CD14-positive monocyte (primary cell): Measurements from ENCODE around the gene CPEB3. TPM values are rescaled to one million over a fixed set of nuclear protein-coding genes. Genes with fewer than 3 reads are reported as not detected.
A peak's percentile ranks its signal among the peaks of the same experiment; 100 is the strongest.

Source experiments
- DNase-seq, 3 donors: peaks; one replicate each; pipeline ENCODE4 v3.0.0-alpha.2; 2011 to 2022
- H2AFZ ChIP-seq: 2 replicates; pipeline ENCODE4 v1.6.0; 2012; ENCODE audit warnings: mild to moderate bottlenecking, low read depth, low read length, inconsistent platforms; ENCODE audit not compliant: insufficient read depth, poor library complexity, severe bottlenecking
- H3K27ac ChIP-seq, 2 donors: 1 replicate in 1 of 2; 2 replicates in 1 of 2; pipeline ENCODE4 v1.5.1; 2012 to 2013; ENCODE audit warnings: low read length in 2 of 2, control low read depth in 1 of 2, inconsistent platforms in 1 of 2, low read depth in 1 of 2, mild to moderate bottlenecking in 1 of 2
- H3K27me3 ChIP-seq, 2 donors: one replicate each; pipeline versions ENCODE4 v1.6.0 to v1.6.1; 2011 to 2013; ENCODE audit warnings: low read length in 2 of 2; ENCODE audit not compliant: control insufficient read depth in 2 of 2, insufficient read depth in 2 of 2
- H3K36me3 ChIP-seq, 2 donors: replicated peaks in 1 of 2; 1 replicate in 1 of 2; 2 replicates in 1 of 2; pipeline versions ENCODE4 v1.5.1 to v1.6.1; 2012 to 2013; ENCODE audit warnings: low read length in 2 of 2, control low read depth in 1 of 2, inconsistent platforms in 1 of 2, mild to moderate bottlenecking in 1 of 2; ENCODE audit not compliant: insufficient read depth in 2 of 2, control insufficient read depth in 1 of 2
- H3K4me1 ChIP-seq, 2 donors: 1 replicate in 1 of 2; 2 replicates in 1 of 2; pipeline versions ENCODE4 v1.5.1 to v1.6.1; 2012 to 2013; ENCODE audit warnings: low read length in 2 of 2, control low read depth in 1 of 2, inconsistent platforms in 1 of 2, mild to moderate bottlenecking in 1 of 2, moderate library complexity in 1 of 2; ENCODE audit not compliant: insufficient read depth in 2 of 2, control insufficient read depth in 1 of 2
- H3K4me2 ChIP-seq: replicated peaks from 2 replicates; pipeline ENCODE3; 2012; ENCODE audit warnings: low read length, moderate library complexity, mild to moderate bottlenecking; ENCODE audit not compliant: poor library complexity, severe bottlenecking; ENCODE audit errors: extremely low read depth
- H3K4me3 ChIP-seq, 3 experiments: fragments of 200-600 bp in 1 of 3; sonication (generic) in 1 of 3; replicated peaks in 1 of 3; 1 replicate in 2 of 3; 2 replicates in 1 of 3; pipeline ENCODE4 v1.5.1; 2011 to 2013; ENCODE audit warnings: low read length in 3 of 3, mild to moderate bottlenecking in 3 of 3, control low read depth in 2 of 3, low read depth in 2 of 3, inconsistent platforms in 1 of 3, moderate library complexity in 1 of 3
- H3K79me2 ChIP-seq: 2 replicates; pipeline ENCODE4 v1.6.0; 2012; ENCODE audit warnings: mild to moderate bottlenecking, control low read depth, inconsistent platforms, low read length, moderate library complexity; ENCODE audit not compliant: insufficient read depth
- H3K9ac ChIP-seq: 2 replicates; pipeline ENCODE4 v1.6.0; 2017; ENCODE audit warnings: low read length, mild to moderate bottlenecking; ENCODE audit not compliant: insufficient read depth, poor library complexity, severe bottlenecking
- H3K9me3 ChIP-seq, 2 donors: replicated peaks in 1 of 2; 1 replicate in 1 of 2; 2 replicates in 1 of 2; pipeline versions ENCODE4 v1.5.1 to v1.6.1; 2012 to 2013; ENCODE audit warnings: low read length in 2 of 2, control low read depth in 1 of 2; ENCODE audit not compliant: control insufficient read depth in 1 of 2, insufficient read depth in 1 of 2
- H4K20me1 ChIP-seq: 2 replicates; pipeline ENCODE4 v1.6.0; 2012; ENCODE audit warnings: mild to moderate bottlenecking, low read length, control low read depth, moderate library complexity; ENCODE audit not compliant: insufficient read depth
- H3K27ac Mint-ChIP-seq, 7 donors: one replicate each; pipeline ENCODE4 v1.8.0; 2020; ENCODE audit warnings: mild to moderate bottlenecking in 7 of 7, mixed read lengths in 7 of 7, moderate library complexity in 6 of 7, inconsistent platforms in 2 of 7
- H3K27me3 Mint-ChIP-seq, 3 donors: one replicate each; pipeline ENCODE4 v1.8.0; 2021 to 2022; ENCODE audit warnings: low read depth in 3 of 3, mild to moderate bottlenecking in 3 of 3, mixed read lengths in 3 of 3, moderate library complexity in 3 of 3, inconsistent platforms in 1 of 3
- H3K36me3 Mint-ChIP-seq, 2 donors: one replicate each; pipeline ENCODE4 v1.8.0; 2020; ENCODE audit warnings: mixed read lengths in 2 of 2, inconsistent platforms in 1 of 2, mild to moderate bottlenecking in 1 of 2
- H3K4me1 Mint-ChIP-seq: one replicate; pipeline ENCODE4 v1.8.0; 2020; ENCODE audit warnings: mild to moderate bottlenecking, mixed read lengths
- H3K4me3 Mint-ChIP-seq, 2 donors: one replicate each; pipeline ENCODE4 v1.8.0; 2020; ENCODE audit warnings: mild to moderate bottlenecking in 2 of 2, mixed read lengths in 2 of 2, moderate library complexity in 1 of 2
- H3K9me3 Mint-ChIP-seq, 7 donors: one replicate each; pipeline ENCODE4 v1.8.0; 2020 to 2022; ENCODE audit warnings: mixed read lengths in 7 of 7, mild to moderate bottlenecking in 6 of 7, moderate library complexity in 6 of 7, inconsistent platforms in 2 of 7
- CTCF ChIP-seq: fragments of 200-600 bp; IDR thresholded peaks from one replicate; pipeline ENCODE4 v1.8.0; 2022; ENCODE audit warnings: antibody characterized with exemption, mild to moderate bottlenecking
- WGBS: methylation state at CpG from one replicate; pipeline ENCODE4 v1.1.5; 2013; ENCODE audit warnings: missing lambda C conversion rate; ENCODE audit not compliant: insufficient coverage; 5-methylcytosine and 5-hydroxymethylcytosine counted together
- intact Hi-C, 2 donors: fragments of 100-400 bp; cut with micrococcal nuclease; formaldehyde crosslinking; loops; one replicate each; pipeline versions ENCODE4 v1.15.0 to v1.15.1; 2023
- polyA plus RNA-seq, 3 donors: library from polyadenylated mRNA; depleted of rRNA in 1 of 3; unstranded in 2 of 3; stranded (reverse) in 1 of 3; fragments of 300-500 nt in 2 of 3; fragments of >200 nt in 1 of 3; fragmentation: Illumina TruSeq in 2 of 3; gene quantifications; 1 replicate in 2 of 3; 2 replicates in 1 of 3; pipeline ENCODE4 v1.2.3, GENCODE V29; 2012 to 2021

CPEB3 gene
- polyA plus RNA-seq, 3 donors, result 1.8 to 2.9 (median 2.1) TPM

GRCh38 chr10:92268748-92269147 lies 22.1 kb downstream of the CPEB3 start:
- Histone ChIP-seq H3K27ac (no peak overlapping the region), H3K4me3 (no peak overlapping the region), H3K36me3 (no peaks in the 10 kb centered on the region), H2AFZ (no peak overlapping the region), H3K9me3 (no peaks in the 10 kb centered on the region), H3K27me3 (no peaks in the 10 kb centered on the region), H3K9ac (no peak overlapping the region), H3K4me2 (no peak overlapping the region), H3K4me1 (peaks cover 7 to 8% of the 10 kb centered on the region in 2 donors), H4K20me1 (no peaks in the 10 kb centered on the region), H3K79me2 (no peaks in the 10 kb centered on the region)
- H3K9me3 Mint-ChIP-seq, result no peaks in the 10 kb centered on the region
- peaks cover 0 to 5% (median 0%) of the 10 kb centered on the region in 3 donors for H3K27me3 Mint-ChIP-seq
- no peak for TF ChIP-seq CTCF
- peaks cover 5 to 7% of the 10 kb centered on the region in 2 donors for H3K36me3 Mint-ChIP-seq
- H3K4me3 Mint-ChIP-seq, result no peak overlapping the region
- peak overlapping the region in 6 of 7 donors; percentile 1 to 84 (median 49) for H3K27ac Mint-ChIP-seq
- H3K4me1 Mint-ChIP-seq, result peaks cover 9% of the 10 kb centered on the region
- peak; percentile 63 to 84 (median 68) for DNase-seq
- 30% methylated on average over 2 of the region's 2 CpGs for WGBS
- intact Hi-C loops, result no loop called here

- Histone ChIP-seq H3K4me2 (no peak overlapping the region), H3K9me3 (no peaks in the 10 kb centered on the region), H3K4me3 (no peak overlapping the region), H3K9ac (no peak overlapping the region), H3K4me1 (peaks cover 7 to 8% of the 10 kb centered on the region in 2 donors), H3K27me3 (no peaks in the 10 kb centered on the region), H3K36me3 (no peaks in the 10 kb centered on the region), H3K27ac (no peak overlapping the region), H3K79me2 (no peaks in the 10 kb centered on the region), H2AFZ (no peak overlapping the region), H4K20me1 (no peaks in the 10 kb centered on the region)
- no peak for DNase-seq
- H3K9me3 Mint-ChIP-seq, result no peaks in the 10 kb centered on the region
- peaks cover 4 to 10% of the 10 kb centered on the region in 2 donors for H3K36me3 Mint-ChIP-seq
- no peak overlapping the region for H3K27ac Mint-ChIP-seq
- H3K4me3 Mint-ChIP-seq, result no peak overlapping the region
- peaks cover 9% of the 10 kb centered on the region for H3K4me1 Mint-ChIP-seq
- TF ChIP-seq CTCF, result no peak
- intact Hi-C loops, result no loop called here
- peaks cover 0 to 5% (median 0%) of the 10 kb centered on the region in 3 donors for H3K27me3 Mint-ChIP-seq
These were observed 23.5 kb downstream of the CPEB3 start for GRCh38 chr10:92267343-92267742.
